SK-N-SH (cell line): ENCODE data around the gene SNTG2. TPM values are rescaled to one million over a fixed set of nuclear protein-coding genes. Genes with fewer than 3 reads are reported as not detected.

ENCODE experiments used
- CTCF ChIA-PET: fragments of 300-600, 350-600 bp; formaldehyde crosslinking; extraction: SDS; loops from one replicate; lab custom pipeline; 2021; lab: Yijun Ruan, JAX
- POLR2A ChIA-PET: fragments of 350-600 bp; sonication (Branson Sonifier 250); formaldehyde crosslinking; extraction: SDS; loops from one replicate; lab custom pipeline; 2020; ENCODE audit warnings: antibody characterized with exemption, inconsistent platforms; lab: Yijun Ruan, JAX
- DNase-seq: peaks from one replicate; pipeline ENCODE4 v3.0.0; 2012
- H2AFZ ChIP-seq: fragments of 200-600 bp; sonication (generic); 2 replicates; pipeline ENCODE4 v1.8.1; 2016; ENCODE audit warnings: antibody characterized with exemption, mild to moderate bottlenecking, low read depth
- H3F3A ChIP-seq: fragments of 200-600 bp; sonication (generic); replicated peaks from 2 replicates; pipeline ENCODE3; 2016; ENCODE audit warnings: antibody characterized with exemption, mild to moderate bottlenecking; ENCODE audit not compliant: insufficient read depth
- H3K27ac ChIP-seq, 2 experiments: fragments of 200-500 bp in 1 of 2; fragments of 200-600 bp in 1 of 2; sonication (Bioruptor generic) in 1 of 2; sonication (generic), shearing (Covaris generic) in 1 of 2; 2 replicates each; pipeline versions ENCODE4 v1.5.1 to v1.6.1; 2014 to 2016; ENCODE audit warnings: low read depth in 2 of 2, inconsistent platforms in 1 of 2, low read length in 1 of 2, mild to moderate bottlenecking in 1 of 2, mixed read lengths in 1 of 2
- H3K27me3 ChIP-seq: fragments of 200-600 bp; sonication (generic), shearing (Covaris generic); 2 replicates; pipeline ENCODE4 v1.6.1; 2016; ENCODE audit warnings: mixed run types; ENCODE audit not compliant: insufficient read depth
- H3K36me3 ChIP-seq, 2 experiments: fragments of 200-500 bp in 1 of 2; fragments of 200-600 bp in 1 of 2; sonication (Bioruptor generic) in 1 of 2; sonication (generic) in 1 of 2; replicated peaks in 1 of 2; 2 replicates each; pipeline versions ENCODE3 to v1.5.1; 2014 to 2016; ENCODE audit warnings: low read length in 1 of 2, mild to moderate bottlenecking in 1 of 2; ENCODE audit not compliant: insufficient read depth in 2 of 2, control insufficient read depth in 1 of 2
- H3K4me1 ChIP-seq, 2 experiments: fragments of 200-500 bp in 1 of 2; fragments of 200-600 bp in 1 of 2; sonication (Bioruptor generic) in 1 of 2; sonication (generic), shearing (Covaris generic) in 1 of 2; 2 replicates each; pipeline versions ENCODE4 v1.5.1 to v1.6.1; 2014 to 2016; ENCODE audit warnings: low read depth in 1 of 2, low read length in 1 of 2, mixed run types in 1 of 2; ENCODE audit not compliant: insufficient read depth in 2 of 2, control insufficient read depth in 1 of 2
- H3K4me2 ChIP-seq: fragments of 200-600 bp; sonication (generic), shearing (Covaris generic); 2 replicates; pipeline ENCODE4 v1.6.1; 2017; ENCODE audit warnings: mixed run types
- H3K4me3 ChIP-seq, 2 experiments: fragments of 200-500 bp in 1 of 2; fragments of 200-600 bp in 1 of 2; sonication (Bioruptor generic) in 1 of 2; sonication (generic), shearing (Covaris generic) in 1 of 2; 2 replicates each; pipeline versions ENCODE4 v1.5.1 to v1.8.1; 2014 to 2016; ENCODE audit warnings: low read depth in 2 of 2, inconsistent platforms in 1 of 2, low read length in 1 of 2, mild to moderate bottlenecking in 1 of 2, mixed read lengths in 1 of 2, moderate library complexity in 1 of 2
- H3K79me2 ChIP-seq: fragments of 200-600 bp; sonication (generic); 2 replicates; pipeline ENCODE4 v1.8.1; 2017; ENCODE audit warnings: mild to moderate bottlenecking; ENCODE audit not compliant: insufficient read depth
- H3K9ac ChIP-seq: fragments of 200-600 bp; sonication (generic); 2 replicates; pipeline ENCODE4 v1.6.1; 2017; ENCODE audit warnings: mixed run types
- H3K9me2 ChIP-seq: fragments of 200-600 bp; sonication (generic); 2 replicates; pipeline ENCODE4 v1.6.1; 2017; ENCODE audit warnings: mixed run types
- H3K9me3 ChIP-seq: fragments of 200-600 bp; sonication (generic); 2 replicates; pipeline ENCODE4 v1.6.1; 2017; ENCODE audit warnings: mixed run types, mild to moderate bottlenecking, moderate library complexity
- H4K20me1 ChIP-seq: fragments of 200-600 bp; sonication (generic); 2 replicates; pipeline ENCODE4 v1.6.1; 2017; ENCODE audit warnings: mild to moderate bottlenecking, mixed run types; ENCODE audit not compliant: insufficient read depth
- ELF1 ChIP-seq: IDR thresholded peaks from 2 replicates; pipeline ENCODE4 v1.4.0; 2012
- GABPA ChIP-seq: IDR thresholded peaks from 2 replicates; pipeline ENCODE4 v1.4.0; 2012; ENCODE audit warnings: low read depth, mild to moderate bottlenecking
- GATA2 ChIP-seq: sonication (generic); formaldehyde crosslinking; IDR thresholded peaks from 2 replicates; pipeline ENCODE4 v1.5.0; 2020; ENCODE audit warnings: mild to moderate bottlenecking, missing genetic modification reagents
- IRF3 ChIP-seq: fragments of 150-350 bp; IDR thresholded peaks from 2 replicates; pipeline ENCODE4 v1.6.1; 2016; ENCODE audit warnings: mild to moderate bottlenecking, low read depth, low read length
- JUND ChIP-seq: IDR thresholded peaks from 2 replicates; pipeline ENCODE4 v1.4.0; 2012
- MEF2A ChIP-seq: IDR thresholded peaks from 2 replicates; pipeline ENCODE4 v1.4.0; 2012; ENCODE audit warnings: low read depth, borderline replicate concordance
- NFIC ChIP-seq: IDR thresholded peaks from 2 replicates; pipeline ENCODE4 v1.4.0; 2012; ENCODE audit warnings: borderline replicate concordance
- PBX3 ChIP-seq: IDR thresholded peaks from 2 replicates; pipeline ENCODE4; 2012
- POLR2AphosphoS5 ChIP-seq: IDR thresholded peaks from 2 replicates; pipeline ENCODE4 v1.6.1; 2012; ENCODE audit warnings: low read depth, low read length
- RCOR1 ChIP-seq: fragments of 150-350 bp; IDR thresholded peaks from 2 replicates; pipeline ENCODE4 v1.6.1; 2017; ENCODE audit warnings: antibody characterized with exemption, low read length
- USF1 ChIP-seq: IDR thresholded peaks from 2 replicates; pipeline ENCODE4 v1.4.0; 2012; ENCODE audit warnings: low read depth, borderline replicate concordance
- USF2 ChIP-seq: fragments of 150-350 bp; IDR thresholded peaks from 2 replicates; pipeline ENCODE4 v1.6.1; 2017; ENCODE audit warnings: antibody characterized with exemption, low read length, low read depth, borderline replicate concordance
- ZBTB33 ChIP-seq: IDR thresholded peaks from 2 replicates; pipeline ENCODE4 v1.4.0; 2012; ENCODE audit warnings: low read depth, borderline replicate concordance
- WGBS: methylation state at CpG from one replicate; pipeline ENCODE4 v1.1.6; 2017; ENCODE audit warnings: low lambda C conversion rate; 5-methylcytosine and 5-hydroxymethylcytosine counted together
- polyA plus RNA-seq, 3 experiments: library from polyadenylated mRNA; depleted of rRNA; stranded (reverse); fragments of >200 nt; gene quantifications; 2 replicates each; pipeline ENCODE4 v1.2.3, GENCODE V29; 2012

Gene SNTG2
- polyA plus RNA-seq, 1 of the 3 experiments (the other 2 are of a cell fraction) = not detected

GRCh38 chr2:902584-902983 lies 48.1 kb upstream of the SNTG2 start:
- H3K27ac ChIP-seq = no peak overlapping the region
- TF ChIP-seq GABPA (no peak), GATA2 (CRISPR knock-in tag) (no peak), ELF1 (no peak), PBX3 (no peak), IRF3 (no peak), MEF2A (no peak), JUND (no peak), POLR2AphosphoS5 (no peak), NFIC (no peak), RCOR1 (no peak), USF2 (no peak), USF1 (no peak), ZBTB33 (no peak)
- no peaks in the 10 kb centered on the region for H4K20me1 ChIP-seq
- no peak overlapping the region for H3K9ac ChIP-seq
- H3K36me3 ChIP-seq = no peaks in the 10 kb centered on the region
- WGBS = 8% methylated on average over 1 of the region's 1 CpG
- CTCF ChIA-PET = interaction anchor here (0.9 to 3.0 kb wide), 10 partner anchors 11 to 374 kb away, joined by 3 to 32 read pairs (median 3); no protein-coding TSS in a partner anchor
- no peak overlapping the region for H2AFZ ChIP-seq
- no peaks in the 10 kb centered on the region for H3K79me2 ChIP-seq
- H3K4me1 ChIP-seq = no peaks in the 10 kb centered on the region; a peak in 1 of 4 replicates
- no peaks in the 10 kb centered on the region; the same call in 1 of the 2 replicates for H3K9me3 ChIP-seq
- H3K4me3 ChIP-seq = no peak overlapping the region
- no peak for DNase-seq
- no peaks in the 10 kb centered on the region for H3K9me2 ChIP-seq
- POLR2A ChIA-PET = no interaction called here
- no peaks in the 10 kb centered on the region for H3K27me3 ChIP-seq
- H3K4me2 ChIP-seq = no peak overlapping the region
- H3F3A ChIP-seq = no peaks in the 10 kb centered on the region
